GM12878 (cell line): Measurements from ENCODE around the gene NOTCH1. TPM values are rescaled to one million over a fixed set of nuclear protein-coding genes. Genes with fewer than 3 reads are reported as not detected.

Experiments used
- ATAC-seq: fragments of 200-7000 bp; cut with Tn5 transposase; 3 replicates; pipeline ENCODE4 v1.9.1; 2020; ENCODE audit warnings: mild to moderate bottlenecking, moderate library complexity
- BruUV-seq: library from RNA; stranded (reverse); fragments of 400-500 nt; replicated peaks from 2 replicates; lab custom pipeline; 2021; lab: Mats Ljungman, UMichigan
- CTCF ChIA-PET: fragments of 300-600 bp; sonication (Branson Sonifier 250); formaldehyde crosslinking; extraction: SDS; loops from one replicate; lab custom pipeline; 2021; ENCODE audit warnings: inconsistent platforms; lab: Yijun Ruan, JAX
- POLR2A ChIA-PET: fragments of 350-600 bp; formaldehyde crosslinking; extraction: SDS; loops from one replicate; lab custom pipeline; 2021; ENCODE audit warnings: inconsistent platforms; lab: Charles Lee
- RAD21 ChIA-PET: fragments of 300-600 bp; sonication (Branson Sonifier 250); formaldehyde crosslinking; loops from one replicate; lab custom pipeline; 2023; ENCODE audit warnings: antibody characterized with exemption; ENCODE audit not compliant: unreplicated experiment; lab: Charles Lee
- SMC1A ChIA-PET: fragments of 300-600 bp; sonication (Branson Sonifier 250); formaldehyde crosslinking; loops from one replicate; lab custom pipeline; 2023; ENCODE audit not compliant: unreplicated experiment, uncharacterized antibody; lab: Charles Lee
- DNase-seq: peaks from one replicate; pipeline ENCODE4 v3.0.0-alpha.2; 2011; ENCODE audit warnings: low read depth, low spot score
- FAIRE-seq: peaks from 3 replicates; lab custom pipeline; 2011; peaks lifted over from hg19 to GRCh38; lab: Jason Lieb, UNC
- H2AFZ ChIP-seq: 2 replicates; pipeline ENCODE4 v1.6.0; 2011; ENCODE audit warnings: low read depth, low read length, control low read depth; ENCODE audit not compliant: control insufficient read depth
- H3K27ac ChIP-seq: 2 replicates; pipeline ENCODE4 v1.5.1; 2011; ENCODE audit warnings: control low read depth; ENCODE audit not compliant: control insufficient read depth, insufficient read depth
- H3K27me3 ChIP-seq, 2 experiments: replicated peaks in 1 of 2; 2 replicates each; pipeline versions ENCODE4 v1.6.0 to v1.6.1; 2011; ENCODE audit warnings: low read length in 1 of 2; ENCODE audit not compliant: control insufficient read depth in 2 of 2, insufficient read depth in 2 of 2
- H3K36me3 ChIP-seq, 2 experiments: 2 replicates each; pipeline ENCODE4 v1.5.1; 2011; ENCODE audit warnings: low read length in 1 of 2; ENCODE audit not compliant: control insufficient read depth in 2 of 2, insufficient read depth in 2 of 2
- H3K4me1 ChIP-seq: 2 replicates; pipeline ENCODE4 v1.6.1; 2011; ENCODE audit warnings: mild to moderate bottlenecking, low read length, moderate library complexity, mixed read lengths; ENCODE audit not compliant: control insufficient read depth, insufficient read depth
- H3K4me2 ChIP-seq: 2 replicates; pipeline ENCODE4 v1.6.0; 2011; ENCODE audit warnings: control low read depth; ENCODE audit not compliant: control insufficient read depth, insufficient read depth
- H3K4me3 ChIP-seq: fragments of 200-600 bp; sonication (generic); 2 replicates; pipeline ENCODE4 v1.5.1; 2016
- H3K79me2 ChIP-seq: 2 replicates; pipeline ENCODE4 v1.6.0; 2011; ENCODE audit warnings: low read length; ENCODE audit not compliant: control insufficient read depth, insufficient read depth
- H3K9ac ChIP-seq: 2 replicates; pipeline ENCODE4 v1.8.0; 2011; ENCODE audit warnings: low read length, control low read depth, mixed read lengths; ENCODE audit not compliant: control insufficient read depth, insufficient read depth
- H3K9me3 ChIP-seq: replicated peaks from 3 replicates; pipeline ENCODE4 v1.5.1; 2011; ENCODE audit warnings: mild to moderate bottlenecking, low read length; ENCODE audit not compliant: control insufficient read depth, insufficient read depth
- H4K20me1 ChIP-seq: 2 replicates; pipeline ENCODE4 v1.6.0; 2011; ENCODE audit not compliant: control insufficient read depth, insufficient read depth
- BHLHE40 ChIP-seq, 2 experiments: fragments of 450-650 bp in 1 of 2; IDR thresholded peaks; 2 replicates each; pipeline ENCODE4 v1.6.1; 2011 to 2017; ENCODE audit warnings: low read depth in 2 of 2, borderline replicate concordance in 1 of 2, improper control_type of control experiment in 1 of 2, low read length in 1 of 2, mild to moderate bottlenecking in 1 of 2
- BRCA1 ChIP-seq: IDR thresholded peaks from 2 replicates; pipeline ENCODE4 v1.6.1; 2011; ENCODE audit warnings: low read depth, low read length, improper control_type of control experiment
- EP300 ChIP-seq, 2 experiments: fragments of 150-350 bp in 1 of 2; IDR thresholded peaks; 2 replicates each; pipeline ENCODE4 v1.6.1; 2011 to 2012; ENCODE audit warnings: low read depth in 2 of 2, low read length in 2 of 2, borderline replicate concordance in 1 of 2, improper control_type of control experiment in 1 of 2, inconsistent platforms in 1 of 2; ENCODE audit not compliant: control insufficient read depth in 1 of 2
- EZH2 ChIP-seq: IDR thresholded peaks from 2 replicates; pipeline ENCODE4 v1.6.1; 2012; ENCODE audit warnings: low read depth, mild to moderate bottlenecking, control low read depth, inconsistent platforms, low read length, borderline replicate concordance; ENCODE audit not compliant: control insufficient read depth
- JUNB ChIP-seq: IDR thresholded peaks from 2 replicates; pipeline ENCODE4 v1.6.1; 2016; ENCODE audit warnings: antibody characterized with exemption, mild to moderate bottlenecking
- NFXL1 ChIP-seq: fragments of 450-650 bp; IDR thresholded peaks from 2 replicates; pipeline ENCODE4 v1.6.1; 2017; ENCODE audit warnings: antibody characterized with exemption, mild to moderate bottlenecking, borderline replicate concordance
- NR2F1 ChIP-seq: fragments of 450-650 bp; conservative IDR thresholded peaks from 2 replicates; pipeline ENCODE4 v1.6.1; 2017; ENCODE audit warnings: mild to moderate bottlenecking
- NRF1 ChIP-seq: conservative IDR thresholded peaks from 2 replicates; pipeline ENCODE4 v1.6.1; 2011; ENCODE audit warnings: mild to moderate bottlenecking, low read depth, low read length, improper control_type of control experiment
- PAX8 ChIP-seq: fragments of 450-650 bp; IDR thresholded peaks from 2 replicates; pipeline ENCODE4 v1.6.1; 2017; ENCODE audit warnings: mild to moderate bottlenecking, moderate library complexity
- SPI1 ChIP-seq: IDR thresholded peaks from 2 replicates; pipeline ENCODE4 v1.6.1; 2011; ENCODE audit warnings: low read depth, mild to moderate bottlenecking, low read length, moderate library complexity, borderline replicate concordance; ENCODE audit not compliant: insufficient read depth
- SREBF2 ChIP-seq: IDR thresholded peaks from 2 replicates; pipeline ENCODE4 v1.6.1; 2012; ENCODE audit warnings: mild to moderate bottlenecking, low read length
- SUPT20H ChIP-seq: IDR thresholded peaks from 2 replicates; pipeline ENCODE4 v1.6.1; 2011; ENCODE audit warnings: low read depth, mild to moderate bottlenecking, low read length, moderate library complexity, borderline replicate concordance; ENCODE audit not compliant: control insufficient read depth
- TBL1XR1 ChIP-seq: IDR thresholded peaks from 2 replicates; pipeline ENCODE4 v1.6.1; 2012; ENCODE audit warnings: low read depth, low read length, improper control_type of control experiment
- TCF7 ChIP-seq: IDR thresholded peaks from 2 replicates; pipeline ENCODE4 v1.6.1; 2014; ENCODE audit warnings: antibody characterized with exemption, borderline replicate concordance
- ZNF207 ChIP-seq: fragments of 450-650 bp; IDR thresholded peaks from 2 replicates; pipeline ENCODE4 v1.6.1; 2014; ENCODE audit warnings: antibody characterized with exemption, mild to moderate bottlenecking, borderline replicate concordance
- WGBS: methylation state at CpG from one replicate; pipeline ENCODE4 v1.1.6; 2016; ENCODE audit warnings: low lambda C conversion rate; ENCODE audit not compliant: insufficient replicate concordance, insufficient coverage; ENCODE audit errors: missing lambda C conversion rate; 5-methylcytosine and 5-hydroxymethylcytosine counted together
- in situ Hi-C: fragments of 300-500 bp; cut with MboI; formaldehyde crosslinking; loops from 9 replicates; pipeline ENCODE4 v1.14.3; 2018; ENCODE audit warnings: mixed read lengths
- intact Hi-C: fragments of 100-400 bp; cut with micrococcal nuclease; formaldehyde crosslinking; loops from one replicate; pipeline ENCODE4 v1.14.2; 2022; ENCODE audit not compliant: unreplicated experiment
- polyA plus RNA-seq, 11 experiments: library from polyadenylated mRNA; depleted of rRNA in 4 of 11; unstranded in 6 of 11; stranded (reverse) in 5 of 11; fragments of >200 nt; fragmentation: Nextera tagmentation in 4 of 11; fragmentation: Illumina TruSeq in 1 of 11; extraction: Ambion mirVana in 4 of 11; extraction: Trizol in 1 of 11; gene quantifications; 1 replicate in 1 of 11; 2 replicates in 10 of 11; pipeline versions ENCODE4 v1.2.1 to v1.2.3, GENCODE V29; 2011 to 2016; ENCODE audit warnings: inconsistent platforms in 2 of 11, missing spikeins in 2 of 11, low read depth in 1 of 11
- total RNA-seq, 4 experiments: library from RNA; depleted of rRNA in 3 of 4; stranded (reverse); fragments of >200 nt in 3 of 4; fragmentation: Illumina TruSeq in 1 of 4; extraction: Trizol in 1 of 4; gene quantifications; 2 replicates each; pipeline versions ENCODE4 v1.2.1 to v1.2.3, GENCODE V29; 2013 to 2021
- TF ChIP-seq, protein P1 (sequence below): IDR thresholded peaks from 2 replicates; pipeline ENCODE4 v1.6.1; 2011; ENCODE audit warnings: mild to moderate bottlenecking, low read depth, low read length, moderate library complexity; ENCODE audit not compliant: insufficient replicate concordance
- TF ChIP-seq, protein P2 (sequence below): IDR thresholded peaks from 2 replicates; pipeline ENCODE4 v1.6.1; 2011; ENCODE audit warnings: low read depth, mild to moderate bottlenecking, low read length, moderate library complexity, borderline replicate concordance; ENCODE audit errors: extremely low read depth
- TF ChIP-seq, protein P3 (sequence below): fragments of 450-650 bp; formaldehyde crosslinking; IDR thresholded peaks from 2 replicates; pipeline ENCODE4 v1.4.0; 2022; ENCODE audit warnings: mild to moderate bottlenecking, moderate library complexity
- TF ChIP-seq, protein P4 (sequence below): fragments of 450-650 bp; IDR thresholded peaks from 2 replicates; pipeline ENCODE4 v1.6.1; 2014; ENCODE audit warnings: mild to moderate bottlenecking

The NOTCH1 gene
- total and polyA plus RNA-seq, 10 of the 15 experiments (the other 5 are each of a cell fraction or from before 2014, with no cell fraction given), result 0.02 to 40.0 (median 3.7) TPM

DNA sequence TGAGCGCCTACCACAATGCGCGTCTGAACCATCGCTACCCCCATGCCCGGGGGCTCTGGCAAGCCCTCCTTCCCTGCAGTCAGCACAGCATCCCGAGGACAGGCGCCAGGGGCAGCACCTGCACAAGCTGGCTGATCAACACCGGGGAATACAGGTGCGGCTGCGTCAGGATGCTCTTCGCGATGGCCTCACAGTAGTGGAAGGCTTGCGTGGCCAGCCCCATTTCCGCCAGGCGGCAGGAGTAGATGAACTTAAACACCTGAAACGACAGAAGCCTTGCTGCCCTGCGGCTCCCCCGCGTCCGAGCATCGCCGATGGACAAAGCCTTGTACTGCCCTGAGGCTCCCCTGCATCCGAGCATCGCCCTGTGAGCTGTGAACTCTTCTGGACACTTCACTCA, 88.5 kb downstream of the NOTCH1 start:
- H3K27ac ChIP-seq, result no peak overlapping the region
- no peaks in the 10 kb centered on the region for H3K79me2 ChIP-seq
- peaks cover 40 to 47% of the 10 kb centered on the region in 2 experiments for H3K36me3 ChIP-seq
- no peak for DNase-seq
- ATAC-seq, result no peak
- no peak overlapping the region for H2AFZ ChIP-seq
- WGBS, result 97% methylated on average over 24 of the region's 24 CpGs
- no peak overlapping the region for H3K4me3 ChIP-seq
- RAD21 ChIA-PET, result no interaction called here
- no peaks in the 10 kb centered on the region for H3K9me3 ChIP-seq
- POLR2A ChIA-PET, result interaction anchor here (0.5 to 0.7 kb wide), 2 partner anchors 11 to 27 kb away, joined by 3 to 6 read pairs; no protein-coding TSS in a partner anchor
- no TSS peak for BruUV-seq
- TF ChIP-seq JUNB (no peak), NR2F1 (no peak), TBL1XR1 (no peak), SUPT20H (no peak), PAX8 (no peak), NRF1 (no peak), NFXL1 (no peak), EP300 (IDR thresholded peaks at IDR 0.05; ENCODE audit: borderline replicate concordance in 1 of 2, control insufficient read depth in 1 of 2, low read depth in 2 of 2, low read length in 2 of 2) (no peak), SPI1 (no peak), TCF7 (no peak), ZNF207 (no peak), EZH2 (no peak), BRCA1 (no peak), SREBF2 (no peak), BHLHE40 (IDR thresholded peaks at IDR 0.05; ENCODE audit: borderline replicate concordance in 1 of 2, low read depth in 2 of 2, low read length in 1 of 2) (no peak)
- TF ChIP-seq, protein P1, sequence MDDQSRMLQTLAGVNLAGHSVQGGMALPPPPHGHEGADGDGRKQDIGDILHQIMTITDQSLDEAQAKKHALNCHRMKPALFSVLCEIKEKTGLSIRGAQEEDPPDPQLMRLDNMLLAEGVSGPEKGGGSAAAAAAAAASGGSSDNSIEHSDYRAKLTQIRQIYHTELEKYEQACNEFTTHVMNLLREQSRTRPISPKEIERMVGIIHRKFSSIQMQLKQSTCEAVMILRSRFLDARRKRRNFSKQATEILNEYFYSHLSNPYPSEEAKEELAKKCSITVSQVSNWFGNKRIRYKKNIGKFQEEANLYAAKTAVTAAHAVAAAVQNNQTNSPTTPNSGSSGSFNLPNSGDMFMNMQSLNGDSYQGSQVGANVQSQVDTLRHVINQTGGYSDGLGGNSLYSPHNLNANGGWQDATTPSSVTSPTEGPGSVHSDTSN, result no peak
- TF ChIP-seq, protein P2, sequence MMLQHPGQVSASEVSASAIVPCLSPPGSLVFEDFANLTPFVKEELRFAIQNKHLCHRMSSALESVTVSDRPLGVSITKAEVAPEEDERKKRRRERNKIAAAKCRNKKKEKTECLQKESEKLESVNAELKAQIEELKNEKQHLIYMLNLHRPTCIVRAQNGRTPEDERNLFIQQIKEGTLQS, result no peak
- TF ChIP-seq, protein P3, sequence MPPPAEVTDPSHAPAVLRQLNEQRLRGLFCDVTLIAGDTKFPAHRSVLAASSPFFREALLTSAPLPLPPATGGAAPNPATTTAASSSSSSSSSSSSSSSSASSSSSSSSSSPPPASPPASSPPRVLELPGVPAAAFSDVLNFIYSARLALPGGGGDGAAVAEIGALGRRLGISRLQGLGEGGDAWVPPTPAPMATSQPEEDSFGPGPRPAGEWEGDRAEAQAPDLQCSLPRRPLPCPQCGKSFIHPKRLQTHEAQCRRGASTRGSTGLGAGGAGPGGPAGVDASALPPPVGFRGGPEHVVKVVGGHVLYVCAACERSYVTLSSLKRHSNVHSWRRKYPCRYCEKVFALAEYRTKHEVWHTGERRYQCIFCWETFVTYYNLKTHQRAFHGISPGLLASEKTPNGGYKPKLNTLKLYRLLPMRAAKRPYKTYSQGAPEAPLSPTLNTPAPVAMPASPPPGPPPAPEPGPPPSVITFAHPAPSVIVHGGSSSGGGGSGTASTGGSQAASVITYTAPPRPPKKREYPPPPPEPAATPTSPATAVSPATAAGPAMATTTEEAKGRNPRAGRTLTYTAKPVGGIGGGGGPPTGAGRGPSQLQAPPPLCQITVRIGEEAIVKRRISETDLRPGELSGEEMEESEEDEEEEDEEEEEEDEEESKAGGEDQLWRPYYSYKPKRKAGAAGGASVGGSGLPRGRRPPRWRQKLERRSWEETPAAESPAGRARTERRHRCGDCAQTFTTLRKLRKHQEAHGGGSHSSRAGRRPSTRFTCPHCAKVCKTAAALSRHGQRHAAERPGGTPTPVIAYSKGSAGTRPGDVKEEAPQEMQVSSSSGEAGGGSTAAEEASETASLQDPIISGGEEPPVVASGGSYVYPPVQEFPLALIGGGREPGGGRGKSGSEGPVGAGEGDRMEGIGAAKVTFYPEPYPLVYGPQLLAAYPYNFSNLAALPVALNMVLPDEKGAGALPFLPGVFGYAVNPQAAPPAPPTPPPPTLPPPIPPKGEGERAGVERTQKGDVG (CRISPR knock-in tag), result no peak
- TF ChIP-seq, protein P4, sequence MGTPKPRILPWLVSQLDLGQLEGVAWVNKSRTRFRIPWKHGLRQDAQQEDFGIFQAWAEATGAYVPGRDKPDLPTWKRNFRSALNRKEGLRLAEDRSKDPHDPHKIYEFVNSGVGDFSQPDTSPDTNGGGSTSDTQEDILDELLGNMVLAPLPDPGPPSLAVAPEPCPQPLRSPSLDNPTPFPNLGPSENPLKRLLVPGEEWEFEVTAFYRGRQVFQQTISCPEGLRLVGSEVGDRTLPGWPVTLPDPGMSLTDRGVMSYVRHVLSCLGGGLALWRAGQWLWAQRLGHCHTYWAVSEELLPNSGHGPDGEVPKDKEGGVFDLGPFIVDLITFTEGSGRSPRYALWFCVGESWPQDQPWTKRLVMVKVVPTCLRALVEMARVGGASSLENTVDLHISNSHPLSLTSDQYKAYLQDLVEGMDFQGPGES, result no peak
- CTCF ChIA-PET, result no interaction called here
- H3K9ac ChIP-seq, result no peak overlapping the region
- intact Hi-C loops, result no loop called here
- H3K27me3 ChIP-seq, result no peaks in the 10 kb centered on the region
- H3K4me1 ChIP-seq, result no peaks in the 10 kb centered on the region
- in situ Hi-C loops, result no loop called here
- SMC1A ChIA-PET, result no interaction called here
- no peaks in the 10 kb centered on the region for H4K20me1 ChIP-seq
- H3K4me2 ChIP-seq, result no peak overlapping the region
- no peak for FAIRE-seq
